Bone marrow (tissue), 2 donors: ENCODE results near the gene C6orf120.

ENCODE experiments used
- DNase-seq, 2 donors: peaks; one replicate each; lab custom pipeline; 2025; lab: John Stamatoyannopoulos, UW

Gene C6orf120

DNA sequence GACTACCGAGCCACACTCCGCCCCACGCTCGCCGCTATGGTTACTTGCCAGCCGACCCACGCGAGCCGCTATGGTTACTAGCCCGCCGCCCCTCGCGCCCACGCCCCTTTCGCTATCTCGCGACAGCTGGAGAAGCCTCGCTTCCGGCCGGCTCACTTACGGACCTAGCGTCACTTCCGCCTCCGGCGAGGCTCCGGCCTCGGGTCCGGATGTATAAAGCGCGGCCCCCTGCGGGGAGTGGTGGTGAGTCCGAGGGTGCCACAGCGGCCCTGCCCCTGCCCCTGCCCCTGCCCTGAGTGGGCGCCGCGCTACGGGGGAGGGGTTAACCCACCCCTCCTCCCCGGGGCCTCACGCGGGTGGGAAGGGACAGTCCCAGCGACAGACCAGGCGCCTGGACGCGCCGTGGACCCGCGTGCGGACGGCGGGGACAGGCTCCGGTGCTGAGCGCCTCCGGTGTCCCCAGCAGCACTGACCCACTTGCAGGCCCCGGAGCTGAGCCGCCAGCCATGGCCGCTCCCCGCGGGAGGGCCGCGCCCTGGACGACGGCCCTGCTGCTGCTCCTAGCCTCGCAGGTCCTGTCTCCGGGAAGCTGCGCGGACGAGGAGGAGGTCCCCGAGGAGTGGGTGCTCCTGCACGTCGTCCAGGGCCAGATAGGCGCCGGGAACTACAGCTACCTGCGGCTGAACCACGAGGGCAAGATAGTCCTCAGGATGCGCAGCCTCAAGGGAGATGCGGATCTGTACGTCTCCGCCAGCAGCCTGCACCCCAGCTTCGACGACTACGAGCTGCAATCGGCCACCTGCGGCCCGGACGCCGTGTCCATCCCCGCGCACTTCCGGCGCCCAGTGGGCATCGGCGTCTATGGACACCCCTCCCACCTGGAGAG is at the start of gene C6orf120, which contains the start of gene WDR27:
C6orf120 (plus strand) TSS at position 173 of the 886 bp plus-strand sequence; CDS start at position 507, 334 bp downstream.
WDR27 (minus strand) TSS at position 76 of the 886 bp plus-strand sequence. CDS start 13,024 bp downstream, outside the sequence.
- DNase-seq = peak; percentile 91 to 94

DNA sequence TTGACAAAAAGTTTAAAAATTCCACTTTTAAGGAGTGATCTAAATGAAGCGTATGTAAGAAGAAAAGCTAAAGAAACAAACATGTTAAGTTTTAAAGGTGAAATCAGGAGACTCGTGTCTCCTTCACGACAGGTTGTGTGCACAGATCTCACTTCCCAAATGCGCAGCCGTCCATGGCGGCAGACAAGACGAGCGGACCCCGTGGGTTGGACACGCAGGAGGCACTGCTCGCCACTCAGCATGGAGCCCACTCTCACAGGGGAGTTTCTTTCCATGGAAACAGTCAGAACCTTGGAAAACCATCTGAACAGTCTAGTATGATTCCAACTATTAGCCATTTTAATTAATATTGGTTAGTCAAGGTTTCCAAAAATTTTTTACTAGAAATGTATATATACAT is 49.0 kb upstream of the C6orf120 start:
- DNase-seq = no peak

DNA sequence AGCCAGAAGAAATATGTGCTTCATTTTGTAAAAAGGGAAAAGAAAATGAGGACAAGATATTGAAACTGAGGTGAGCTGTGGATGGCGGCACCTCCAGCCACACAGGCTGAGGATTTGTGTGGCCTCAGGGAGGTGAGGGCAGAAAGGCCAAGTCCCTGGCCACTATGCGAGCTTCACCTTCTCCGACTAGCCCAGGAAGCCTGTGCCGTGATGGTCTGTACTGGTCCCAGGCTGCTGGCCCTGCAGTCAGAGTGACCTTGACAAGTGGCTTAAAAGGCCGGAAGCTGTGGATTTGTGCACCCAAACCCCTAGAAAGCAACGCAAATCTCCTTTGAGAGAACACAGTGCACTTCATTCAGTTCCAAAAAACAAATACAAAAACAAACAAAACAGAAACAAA is 48.2 kb upstream of the C6orf120 start:
- no peak for DNase-seq

DNA sequence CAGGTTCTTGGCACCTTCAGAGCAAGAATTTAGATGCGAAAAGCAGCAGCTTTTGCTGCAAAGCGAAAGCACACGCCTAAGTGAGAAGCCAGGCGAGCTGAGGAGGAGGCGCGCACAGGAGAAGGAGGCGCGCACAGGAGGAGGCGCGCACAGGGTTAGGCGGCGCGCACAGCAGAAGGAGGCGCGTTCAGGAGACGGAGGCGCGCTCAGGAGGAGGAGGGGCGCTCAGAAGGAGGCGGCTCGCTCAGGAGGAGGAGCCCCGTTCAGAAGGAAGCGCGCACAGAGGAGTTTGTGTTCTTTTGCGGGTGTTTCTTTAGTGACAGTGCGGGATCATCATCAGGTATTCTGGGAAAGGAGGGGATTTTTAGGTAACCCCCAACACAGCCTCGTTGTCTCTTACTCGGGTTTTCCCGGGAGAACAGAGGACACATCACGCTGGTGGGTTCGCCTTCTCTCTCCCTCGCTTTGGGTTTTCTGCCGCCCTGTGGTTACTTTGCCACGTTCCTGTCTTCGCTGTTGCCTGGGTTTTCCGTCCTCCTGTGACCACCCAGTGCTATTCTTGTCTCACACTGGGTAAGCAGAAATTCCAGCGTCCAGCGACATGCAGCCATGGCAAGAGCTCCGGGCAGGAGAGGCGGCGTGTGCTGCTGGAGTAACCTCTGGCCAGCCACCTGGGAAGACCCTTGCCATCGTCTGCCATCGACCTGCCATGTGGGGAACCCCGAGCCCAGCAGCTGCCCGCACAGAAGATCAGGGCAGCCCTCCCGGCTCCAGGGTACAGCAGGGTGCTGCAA is 47.1 kb upstream of the C6orf120 start:
- DNase-seq = peak; percentile 18 to 74

DNA sequence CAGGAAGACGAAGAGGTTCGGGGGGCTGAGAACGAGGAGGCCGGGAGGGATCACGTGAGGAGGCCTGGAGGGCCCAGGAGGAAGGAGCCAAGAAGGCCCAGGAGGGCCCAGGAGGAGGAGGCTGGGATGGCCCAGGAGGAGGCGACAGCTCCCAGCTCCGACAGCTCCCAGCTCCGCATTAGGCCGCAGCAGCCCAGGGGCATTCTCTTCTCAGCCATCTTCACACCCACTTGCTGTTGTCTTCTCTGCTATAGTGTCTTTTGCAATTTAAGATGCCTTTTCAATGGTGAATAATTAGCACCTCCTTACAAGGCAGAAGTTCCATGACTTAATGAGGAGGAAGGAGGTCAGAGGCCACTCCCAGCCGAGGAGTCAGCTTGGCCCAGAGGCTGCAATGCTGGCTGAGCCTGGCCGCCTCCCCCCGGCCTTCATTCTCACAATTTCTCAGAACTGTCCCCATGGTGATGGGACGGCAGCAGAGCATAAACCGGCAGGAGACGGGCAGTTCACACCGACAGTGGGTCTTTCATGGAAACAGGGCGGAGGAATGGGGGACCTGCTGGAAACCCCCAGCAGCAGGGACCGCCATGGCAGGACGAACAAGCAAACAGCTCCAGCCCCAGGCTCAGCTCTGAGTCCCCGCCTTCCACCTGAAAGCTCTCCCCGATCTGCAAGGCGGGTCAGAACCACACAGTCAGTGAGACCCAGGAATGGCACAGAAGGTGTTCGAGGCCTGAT is 45.2 kb upstream of the C6orf120 start:
- DNase-seq = no peak

DNA sequence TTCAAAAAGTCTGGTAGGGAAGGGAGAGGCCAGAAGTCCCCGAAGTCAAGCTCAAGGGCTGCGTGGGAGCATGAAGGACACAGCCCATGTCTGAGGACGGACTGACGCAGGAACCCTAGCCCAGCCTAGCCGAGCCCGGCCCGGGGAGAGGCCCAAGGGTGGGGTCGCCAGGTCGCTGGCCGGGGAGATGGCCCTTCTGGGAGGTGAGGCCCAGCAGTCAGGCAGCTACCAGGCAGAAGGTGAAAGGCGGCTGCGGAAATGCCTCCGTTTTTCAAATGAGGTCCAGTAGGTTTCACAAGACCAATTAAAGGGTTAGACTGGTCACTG is 44.7 kb upstream of the C6orf120 start:
- DNase-seq = no peak

DNA sequence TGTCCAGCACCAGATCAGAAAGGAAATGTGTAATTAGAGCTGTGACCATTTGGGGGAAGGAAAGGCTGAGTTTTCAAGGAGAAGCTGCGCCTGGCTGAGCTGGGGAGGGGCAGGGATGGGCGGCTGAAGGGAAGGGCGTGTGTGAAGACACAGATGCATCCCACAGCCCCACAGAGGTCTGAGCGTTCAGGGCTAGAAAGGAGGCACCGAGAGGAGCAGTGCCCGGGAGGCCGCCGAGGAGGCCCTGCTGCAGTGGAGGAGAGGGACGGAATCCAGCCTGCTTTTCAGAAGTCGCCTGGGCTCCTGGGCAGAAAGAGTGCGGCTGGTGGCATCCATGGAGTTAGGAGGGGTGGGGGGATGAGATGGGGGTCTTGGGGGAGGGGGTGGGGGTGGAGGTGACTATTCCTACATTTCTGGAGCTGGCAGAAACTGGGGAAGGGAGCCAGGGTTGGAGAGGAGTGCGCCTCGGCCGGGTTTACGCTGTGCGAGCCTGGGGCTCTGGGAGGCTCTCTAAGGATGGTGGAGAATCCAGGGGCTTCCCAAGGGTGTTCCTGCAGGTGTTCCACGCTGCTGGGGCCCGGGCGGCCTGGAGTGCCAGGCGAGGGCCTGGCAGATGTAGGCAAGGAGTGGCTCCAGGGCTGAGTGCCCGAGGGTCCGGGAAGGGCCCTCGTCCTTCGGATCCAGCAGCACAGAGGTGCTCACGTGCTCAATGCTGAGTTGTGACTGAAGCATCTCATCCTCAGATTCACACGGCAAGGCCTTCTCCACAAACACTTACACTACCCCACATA is 41.9 kb upstream of the C6orf120 start:
- no peak for DNase-seq

DNA sequence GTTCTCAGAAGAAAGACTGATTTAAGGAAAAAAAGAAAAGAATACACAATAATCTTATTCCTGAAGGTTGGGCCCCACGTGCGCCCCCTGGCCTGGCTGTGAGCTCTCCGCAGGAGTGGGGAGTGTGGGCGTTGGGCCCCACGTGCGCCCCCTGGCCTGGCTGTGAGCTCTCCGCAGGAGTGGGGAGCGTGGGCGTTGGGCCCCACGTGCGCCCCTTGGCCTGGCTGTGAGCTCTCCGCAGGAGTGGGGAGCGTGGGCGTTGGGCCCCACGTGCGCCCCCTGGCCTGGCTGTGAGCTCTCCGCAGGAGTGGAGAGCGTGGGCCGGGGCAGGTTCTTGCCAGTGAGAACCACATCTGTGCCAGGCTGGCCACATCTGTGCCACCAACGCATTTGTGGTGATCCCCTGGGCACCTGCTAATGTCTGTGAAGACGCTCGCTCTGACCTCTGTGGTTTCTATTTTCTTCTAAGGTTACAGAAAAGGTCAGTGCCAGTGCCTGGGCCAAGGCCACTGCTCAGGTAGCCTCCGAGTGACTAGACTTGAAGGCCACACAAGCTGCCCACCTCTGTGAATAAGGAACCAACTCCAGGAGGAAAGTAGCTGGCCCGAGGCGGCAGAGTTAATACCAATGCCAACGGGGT is 41.1 kb upstream of the C6orf120 start:
- no peak for DNase-seq

DNA sequence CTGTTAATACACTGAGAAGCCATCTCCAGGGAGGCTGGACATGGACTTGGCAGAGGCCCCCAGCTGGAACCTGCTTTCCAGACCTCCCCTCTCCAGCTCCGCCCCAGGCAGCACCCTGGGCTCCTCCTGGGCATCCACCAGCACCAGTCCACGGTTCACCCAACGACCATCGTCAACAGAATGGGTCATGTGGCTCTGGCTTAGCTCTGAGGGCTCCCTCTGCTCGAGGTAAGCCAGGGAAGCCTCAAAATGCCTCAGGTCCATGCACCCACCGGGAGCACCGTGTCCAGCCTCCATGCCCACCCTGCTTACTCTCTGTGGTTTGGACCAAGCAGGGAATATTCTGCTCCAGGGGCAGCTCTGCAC is 40.6 kb upstream of the C6orf120 start:
- no peak for DNase-seq

DNA sequence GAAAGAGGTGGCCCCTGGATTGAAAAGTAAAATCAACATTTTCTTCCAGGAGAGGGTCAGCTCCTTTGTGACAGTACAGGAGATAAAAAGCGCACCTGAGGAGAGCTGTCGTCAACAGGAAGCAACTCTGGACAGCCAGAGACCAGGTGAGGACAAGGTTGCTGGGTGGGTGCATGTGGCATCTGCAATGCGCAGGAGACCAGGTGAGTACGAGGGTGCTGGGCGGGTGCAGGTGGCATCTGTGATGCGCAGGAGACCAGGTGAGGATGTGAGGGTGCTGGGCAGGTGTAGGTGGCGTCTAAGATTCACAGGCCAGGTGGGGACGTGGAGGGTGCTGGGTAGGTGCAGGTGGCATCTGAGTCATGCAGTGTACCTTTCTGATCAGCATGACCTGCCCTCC is 38.5 kb upstream of the C6orf120 start:
- no peak for DNase-seq

DNA sequence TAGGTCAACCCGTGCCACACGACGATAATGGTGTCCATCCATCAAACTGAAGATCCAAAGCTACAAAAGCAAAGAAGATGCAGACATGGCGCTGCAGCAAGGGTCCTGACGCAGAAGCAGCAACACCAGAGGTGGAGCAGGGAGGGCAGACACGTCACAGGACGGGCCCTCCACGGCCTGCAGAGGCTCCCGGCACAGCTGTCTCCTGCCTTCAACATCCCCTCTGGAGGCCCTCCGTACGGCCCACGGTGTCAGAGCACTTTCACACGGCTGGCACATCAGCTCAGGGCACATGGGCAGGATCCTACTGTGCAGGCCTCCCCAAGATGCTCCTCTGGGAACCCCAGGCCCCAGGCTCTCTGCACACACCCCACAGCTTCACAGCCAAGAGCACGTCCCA is 37.7 kb upstream of the C6orf120 start:
- no peak for DNase-seq

DNA sequence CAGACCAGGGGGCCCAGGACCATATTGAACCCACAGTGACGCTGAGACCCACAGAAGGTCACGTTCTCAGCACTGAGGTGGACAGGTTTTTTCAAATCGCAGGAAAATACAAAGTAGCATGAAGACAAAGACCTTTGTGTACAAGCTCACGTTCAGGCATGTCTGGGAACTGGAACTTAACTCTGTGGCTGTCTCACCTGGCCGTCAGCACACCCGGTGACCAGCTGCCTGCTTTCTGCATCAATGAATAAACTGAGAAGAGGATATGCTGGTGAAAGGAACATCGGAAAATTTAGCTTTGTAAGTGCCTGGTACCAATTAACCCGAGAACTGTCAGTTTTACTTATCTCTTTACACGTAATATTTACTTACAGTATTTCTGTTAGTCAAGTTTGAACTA is 36.6 kb upstream of the C6orf120 start:
- DNase-seq = no peak

DNA sequence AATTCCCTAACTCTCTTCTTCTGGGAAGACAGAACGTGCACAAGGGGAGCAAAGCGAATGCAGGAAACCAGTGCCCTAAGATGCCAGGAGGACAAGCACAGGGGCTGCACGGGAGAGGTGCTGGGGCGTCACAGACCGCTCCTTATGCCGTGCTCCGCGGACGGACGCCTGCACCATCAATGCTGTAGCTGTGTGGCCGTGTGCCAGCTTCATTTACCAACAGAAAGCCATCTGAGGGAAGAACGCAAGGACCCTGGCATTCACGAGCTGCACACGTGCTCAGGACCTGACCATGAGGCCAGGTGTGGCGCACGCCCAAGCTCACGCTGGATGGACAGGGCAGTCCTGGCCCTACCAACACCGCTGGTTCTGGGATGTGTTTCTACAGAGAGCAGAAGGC is 35.5 kb upstream of the C6orf120 start:
- no peak for DNase-seq

DNA sequence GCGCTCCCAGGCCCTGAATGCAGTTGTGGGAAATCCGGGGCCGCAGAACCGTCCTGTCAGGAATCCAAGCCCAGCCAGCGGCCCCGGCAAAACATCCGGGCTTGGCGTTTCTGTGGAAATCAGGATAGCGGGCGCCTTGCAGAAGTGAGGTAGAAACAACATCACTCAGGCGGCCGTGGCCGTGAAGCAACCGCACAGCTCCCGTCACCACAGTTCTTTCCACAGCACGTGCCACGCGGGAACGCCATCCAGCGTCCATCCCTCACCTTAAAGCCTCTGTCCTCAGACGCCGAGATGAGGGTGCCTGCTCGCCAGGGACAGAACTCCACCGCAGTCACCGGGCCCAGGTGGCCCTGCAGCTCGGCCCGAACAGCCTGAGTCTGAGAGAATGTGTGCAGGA is 34.2 kb upstream of the C6orf120 start:
- no peak for DNase-seq

DNA sequence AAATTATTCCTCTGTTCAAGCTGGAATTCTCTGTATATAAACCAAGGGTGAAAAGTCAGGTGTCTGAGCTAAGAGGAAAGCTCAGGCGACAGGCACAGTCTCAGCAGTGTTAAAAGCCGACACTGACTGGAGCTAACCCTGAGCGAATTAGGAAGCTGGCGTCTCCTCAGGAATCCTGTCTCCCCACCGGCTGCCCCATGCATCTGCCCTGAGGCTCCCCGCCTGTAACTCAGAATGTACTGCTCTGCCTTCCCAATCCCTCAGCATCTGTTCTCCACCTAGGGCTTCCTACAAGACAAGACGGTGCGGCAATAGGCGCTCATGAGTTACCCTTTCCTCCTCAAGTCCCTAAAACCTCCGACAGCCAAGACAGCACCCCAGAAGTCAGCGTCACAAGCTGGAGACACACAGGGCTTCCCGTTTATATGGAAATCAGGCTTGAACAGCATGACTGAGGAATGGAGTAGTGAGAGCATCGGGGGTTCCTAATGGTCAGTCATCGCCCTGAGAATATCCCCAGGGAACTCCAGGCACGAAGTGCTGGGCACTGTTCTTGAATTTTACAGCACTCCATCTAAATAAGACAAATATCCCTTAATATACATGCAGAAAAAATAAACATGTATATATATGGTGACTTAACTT is 33.6 kb upstream of the C6orf120 start:
- DNase-seq = no peak

DNA sequence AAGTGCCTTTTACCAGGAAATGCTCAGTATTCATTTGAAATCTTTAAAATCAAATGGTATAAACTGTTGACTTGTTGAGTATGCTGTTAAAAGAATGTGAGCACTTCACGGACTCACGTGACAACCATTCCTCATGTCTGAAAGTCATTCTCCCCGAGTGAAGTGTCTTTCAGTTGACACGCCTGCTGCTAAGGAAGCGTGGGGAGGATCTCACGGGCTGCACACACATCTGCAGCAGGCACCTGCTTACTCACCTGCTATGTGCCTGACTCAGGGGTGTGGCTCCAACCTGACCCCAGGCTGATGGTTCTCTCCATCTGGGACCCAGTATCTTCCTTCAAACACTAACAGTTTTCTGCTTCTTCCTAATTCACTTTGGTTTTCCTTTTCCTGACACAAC is 32.8 kb upstream of the C6orf120 start:
- DNase-seq = no peak

DNA sequence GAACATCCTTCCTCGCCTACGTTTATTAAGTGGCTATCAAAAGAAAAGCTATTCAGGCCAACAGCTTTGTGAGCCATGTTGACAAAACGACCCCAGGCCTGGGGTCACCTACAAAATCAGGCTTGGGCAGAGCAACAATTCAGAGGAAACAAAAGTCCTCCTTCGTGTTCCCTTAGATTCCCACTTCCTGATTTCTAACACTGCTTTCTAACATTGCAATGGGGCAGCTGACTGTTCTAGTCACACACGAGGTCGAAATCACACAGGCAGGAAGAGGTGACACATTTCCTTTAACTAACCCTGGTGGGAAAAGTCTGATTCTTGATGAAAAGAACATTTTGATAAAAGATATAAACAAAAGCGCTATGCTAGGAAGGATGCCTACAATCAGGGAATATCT is 32.0 kb upstream of the C6orf120 start:
- DNase-seq = peak in 1 of 2 donors; percentile 10

DNA sequence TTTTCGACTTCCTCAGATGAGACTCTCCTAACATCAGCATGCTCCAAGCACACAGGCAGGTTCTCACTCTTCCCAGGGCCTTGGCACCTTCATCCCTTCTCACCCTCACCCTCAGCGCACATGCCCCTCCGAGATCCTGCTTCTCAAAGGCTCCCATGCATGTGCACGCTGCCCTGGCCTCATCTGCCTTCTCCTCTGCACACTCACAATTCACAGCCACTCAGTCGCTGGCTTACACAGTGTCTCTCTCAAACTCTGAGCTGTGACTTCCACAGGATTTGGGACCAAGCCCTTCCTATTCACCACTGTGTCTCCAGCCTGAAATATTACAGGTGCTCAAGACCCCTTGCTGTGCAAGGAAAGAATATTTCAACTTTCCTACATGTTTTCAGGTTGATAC is 30.4 kb upstream of the C6orf120 start:
- DNase-seq = no peak

DNA sequence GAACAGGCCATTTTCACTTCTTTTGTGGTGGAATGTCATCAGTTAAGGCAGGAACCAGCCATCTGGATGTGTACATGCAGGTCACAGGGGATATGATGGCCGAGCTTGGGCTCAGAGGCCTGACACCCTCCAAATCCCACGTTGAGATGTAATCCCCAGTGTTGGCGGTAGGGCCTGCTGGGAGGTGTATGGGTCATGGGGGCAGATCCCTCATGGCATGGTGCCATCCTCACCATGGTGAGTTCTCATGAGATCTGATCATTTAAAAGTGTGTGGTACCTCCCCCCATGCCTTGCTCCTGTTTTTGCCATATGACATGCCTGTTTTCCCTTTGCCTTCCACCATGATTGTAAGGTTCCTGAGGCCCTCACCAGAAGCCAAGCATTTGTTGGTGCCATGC is 26.9 kb upstream of the C6orf120 start:
- no peak for DNase-seq

DNA sequence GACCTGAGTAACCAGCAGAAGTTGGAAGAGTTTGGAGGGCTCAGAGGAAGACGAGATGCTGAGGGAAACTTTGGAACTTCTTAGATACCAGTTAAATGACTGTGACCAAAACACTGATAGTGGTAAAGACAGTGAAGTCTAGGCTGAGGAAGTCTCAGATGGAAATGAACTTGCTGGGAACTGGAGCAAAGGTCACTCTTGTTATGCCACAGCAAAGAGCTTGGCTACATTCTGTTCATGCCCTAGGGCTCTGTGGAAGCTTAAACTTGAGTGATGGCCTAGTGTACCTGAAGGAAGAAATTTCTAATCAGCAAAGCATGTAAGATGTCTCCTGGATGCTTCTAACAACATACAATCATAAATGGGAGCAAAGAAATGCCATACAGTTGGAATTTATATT is 24.8 kb upstream of the C6orf120 start:
- DNase-seq = no peak

DNA sequence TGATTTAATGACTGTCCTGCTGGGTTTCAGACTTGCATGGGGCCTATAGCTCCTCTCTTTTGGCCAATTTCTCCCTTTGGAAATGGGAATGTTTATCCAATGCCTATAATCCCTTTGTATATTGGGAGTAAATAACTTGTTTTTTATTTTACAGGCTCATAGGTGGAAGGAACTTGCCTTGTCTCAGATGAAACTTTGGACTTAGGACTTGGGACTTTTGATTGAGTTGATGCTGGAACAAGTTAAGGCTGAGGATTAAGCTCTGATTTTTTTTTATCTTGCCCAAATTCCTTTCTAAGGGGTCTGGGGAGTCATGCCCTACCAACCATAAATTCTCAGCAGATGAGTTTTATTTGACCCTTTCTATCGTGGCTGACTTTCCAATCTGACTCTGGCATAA is 23.6 kb upstream of the C6orf120 start:
- no peak for DNase-seq
